Left forelimb (tissue), 1 donor: ENCODE measurements around the gene LDB2.
"Not testable (repeated sequence)": the region's sequence is repeated elsewhere in the genome, so short reads cannot be mapped to it uniquely, and the experiment has no call there.

Experiments
- DNase-seq: peaks from one replicate; pipeline ENCODE4 v3.0.0-alpha.2; 2018; ENCODE audit warnings: low spot score

The LDB2 gene

GRCh38 chr4:16897991-16898827 is at the start of gene LDB2:
TSS of gene LDB2 (minus strand) at chr4:16898645.
- peak; percentile 85 for DNase-seq

- no peak for DNase-seq
These were observed 44.0 kb upstream of the LDB2 start for GRCh38 chr4:16942491-16942890.

GRCh38 chr4:16939178-16939577 is 40.7 kb upstream of the LDB2 start:
- DNase-seq = no peak

- DNase-seq = no peak
These were observed 40.1 kb upstream of the LDB2 start for GRCh38 chr4:16938512-16939040.

GRCh38 chr4:16931339-16932305 is 33.2 kb upstream of the LDB2 start:
- DNase-seq = no peak

GRCh38 chr4:16926214-16926613 is 27.8 kb upstream of the LDB2 start:
- DNase-seq = no peak

- not testable (repeated sequence) for DNase-seq
These were observed 20.3 kb upstream of the LDB2 start for GRCh38 chr4:16918716-16919115.

- DNase-seq = no peak
These were observed 18.4 kb upstream of the LDB2 start for GRCh38 chr4:16916719-16917337.

- no peak for DNase-seq
These were observed 17.6 kb upstream of the LDB2 start for GRCh38 chr4:16916031-16916430.

- DNase-seq = no peak
These were observed 15.8 kb upstream of the LDB2 start for GRCh38 chr4:16914208-16914607.

GRCh38 chr4:16912896-16913295 is 14.5 kb upstream of the LDB2 start:
- no peak for DNase-seq

- no peak for DNase-seq
These were observed 10.8 kb upstream of the LDB2 start for GRCh38 chr4:16909281-16909680.

- DNase-seq = no peak
These were observed 10.1 kb upstream of the LDB2 start for GRCh38 chr4:16908377-16909021.

GRCh38 chr4:16900325-16900724 is 1.9 kb upstream of the LDB2 start:
- DNase-seq = no peak

GRCh38 chr4:16896881-16897750 is 1.3 kb downstream of the LDB2 start:
- DNase-seq = no peak

- no peak for DNase-seq
These were observed 4.0 kb downstream of the LDB2 start for GRCh38 chr4:16894406-16894805.

- DNase-seq = no peak
These were observed 5.2 kb downstream of the LDB2 start for GRCh38 chr4:16893141-16893651.

- DNase-seq = no peak
These were observed 7.8 kb downstream of the LDB2 start for GRCh38 chr4:16890651-16891050.

GRCh38 chr4:16889945-16890344 is 8.5 kb downstream of the LDB2 start:
- DNase-seq = no peak

- no peak for DNase-seq
These were observed 10.6 kb downstream of the LDB2 start for GRCh38 chr4:16887887-16888286.
